ENCODE data around the gene FER.

GRCh38 chr5:109076741-109077140 is 329.0 kb downstream of the FER start:
- TF ChIP-seq CTCF (IDR thresholded peaks at IDR 0.05; ENCODE audit: poor library complexity, severe bottlenecking) (no peak), RAD21 (conservative IDR thresholded peaks at IDR 0.05) (no peak), POLR2AphosphoS5 (IDR thresholded peaks at IDR 0.05) (no peak), EP300 (conservative IDR thresholded peaks at IDR 0.05; ENCODE audit: poor library complexity, severe bottlenecking) (no peak), EZH2 (IDR thresholded peaks at IDR 0.05; ENCODE audit: borderline replicate concordance, insufficient read depth, low read length, poor library complexity, severe bottlenecking) (no peak), TAF1 (IDR thresholded peaks at IDR 0.05; ENCODE audit: low read depth) (no peak)
